ENCODE measurements around the gene WNT6. TPM values are rescaled to one million over a fixed set of nuclear protein-coding genes. Genes with fewer than 3 reads are reported as not detected.

Gene WNT6
- total RNA-seq, 1 experiment from 2014 or later, result 8.1 TPM

DNA sequence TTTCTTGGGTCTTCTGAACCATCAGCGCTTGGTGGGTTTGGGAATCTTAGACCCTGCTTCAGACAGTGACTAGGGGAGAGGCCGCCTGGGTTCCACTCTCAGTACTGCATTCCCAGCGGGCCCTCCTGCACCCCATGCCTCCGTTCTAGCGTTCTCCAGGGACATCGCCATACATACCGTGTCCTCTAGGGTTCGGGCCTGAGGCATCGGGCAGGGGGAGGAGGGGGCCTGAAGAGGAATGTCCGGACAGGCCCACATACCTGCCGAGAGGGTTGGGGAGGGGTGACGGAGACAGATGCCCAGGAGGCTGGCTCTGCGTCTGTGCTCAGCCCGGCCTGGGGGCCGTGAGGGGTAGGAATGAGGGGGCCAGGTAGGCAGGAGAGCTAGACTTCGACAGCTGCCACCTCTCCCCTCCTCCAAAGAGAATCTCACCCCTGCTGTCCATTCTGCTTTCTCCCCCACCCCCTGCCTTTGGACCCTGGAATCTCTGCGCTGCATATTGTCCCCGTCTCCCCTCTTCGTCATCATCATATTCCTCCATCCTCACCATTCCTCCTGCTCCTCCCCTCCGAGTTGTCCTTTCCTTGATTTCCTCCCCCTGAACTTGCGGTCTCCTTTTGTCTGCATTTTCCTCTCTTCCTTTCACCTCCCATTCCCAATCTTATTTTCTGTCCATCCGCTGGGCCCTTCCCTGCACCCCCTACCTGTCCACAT is 13.2 kb downstream of the WNT6 start:
- no peak overlapping the region for H3K27ac ChIP-seq (ENCODE audit: low read length)
- H3K9me3 ChIP-seq (ENCODE audit: control insufficient read depth, insufficient read depth, low read depth, low read length), result no peaks in the 10 kb centered on the region
- ChIA-PET CTCF (interaction anchor here (0.7 kb wide), 1 partner anchor 93 kb away, joined by 3 read pairs; no protein-coding TSS in a partner anchor), POLR2A (no interaction called here)
- H3K4me1 ChIP-seq (ENCODE audit: control insufficient read depth, insufficient read depth, low read length), result no peaks in the 10 kb centered on the region
- no peak for DNase-seq (ENCODE audit: low read depth, low spot score)
- H3K36me3 ChIP-seq (ENCODE audit: control insufficient read depth, insufficient read depth, low read length), result no peaks in the 10 kb centered on the region
- intact Hi-C loops (cut with micrococcal nuclease; ENCODE audit: unreplicated experiment), result no loop called here
- H3K27me3 ChIP-seq (ENCODE audit: control insufficient read depth, insufficient read depth, low read length), result no peaks in the 10 kb centered on the region
- no TSS peak for BruUV-seq (replicated peaks)
- no peak for TF ChIP-seq POLR2AphosphoS5 (IDR thresholded peaks at IDR 0.05; ENCODE audit: low read depth, low read length)
- TF ChIP-seq, protein P1, sequence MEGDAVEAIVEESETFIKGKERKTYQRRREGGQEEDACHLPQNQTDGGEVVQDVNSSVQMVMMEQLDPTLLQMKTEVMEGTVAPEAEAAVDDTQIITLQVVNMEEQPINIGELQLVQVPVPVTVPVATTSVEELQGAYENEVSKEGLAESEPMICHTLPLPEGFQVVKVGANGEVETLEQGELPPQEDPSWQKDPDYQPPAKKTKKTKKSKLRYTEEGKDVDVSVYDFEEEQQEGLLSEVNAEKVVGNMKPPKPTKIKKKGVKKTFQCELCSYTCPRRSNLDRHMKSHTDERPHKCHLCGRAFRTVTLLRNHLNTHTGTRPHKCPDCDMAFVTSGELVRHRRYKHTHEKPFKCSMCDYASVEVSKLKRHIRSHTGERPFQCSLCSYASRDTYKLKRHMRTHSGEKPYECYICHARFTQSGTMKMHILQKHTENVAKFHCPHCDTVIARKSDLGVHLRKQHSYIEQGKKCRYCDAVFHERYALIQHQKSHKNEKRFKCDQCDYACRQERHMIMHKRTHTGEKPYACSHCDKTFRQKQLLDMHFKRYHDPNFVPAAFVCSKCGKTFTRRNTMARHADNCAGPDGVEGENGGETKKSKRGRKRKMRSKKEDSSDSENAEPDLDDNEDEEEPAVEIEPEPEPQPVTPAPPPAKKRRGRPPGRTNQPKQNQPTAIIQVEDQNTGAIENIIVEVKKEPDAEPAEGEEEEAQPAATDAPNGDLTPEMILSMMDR (IDR thresholded peaks at IDR 0.05), result no peak
- TF ChIP-seq SIN3A (IDR thresholded peaks at IDR 0.05; ENCODE audit: borderline replicate concordance, insufficient read depth, low read depth, low read length), result no peak
- TF ChIP-seq REST (IDR thresholded peaks at IDR 0.05; ENCODE audit: insufficient read depth in 1 of 2, low read depth in 2 of 2, low read length in 1 of 2), result no peak
- no peak for TF ChIP-seq TCF7L2 (IDR thresholded peaks at IDR 0.05; ENCODE audit: low read depth, low read length)
- no peak overlapping the region for H3K4me3 ChIP-seq (ENCODE audit: low read depth in 2 of 2, low read length in 2 of 2)
- in situ Hi-C loops (cut with HindIII; ENCODE audit: low pct_unique_long_range_greater_than_20kb, low sequenced_read_pairs), result no loop called here
- no peak for ATAC-seq

- ChIA-PET CTCF (interaction anchor here (0.7 to 6.0 kb wide), 3 partner anchors 24 to 92 kb away, joined by 3 to 102 read pairs (median 5); no protein-coding TSS in a partner anchor), POLR2A (no interaction called here)
- intact Hi-C loops (cut with micrococcal nuclease; ENCODE audit: unreplicated experiment), result no loop called here
- no peak for TF ChIP-seq POLR2AphosphoS5 (IDR thresholded peaks at IDR 0.05; ENCODE audit: low read depth, low read length)
- ATAC-seq (no peak), DNase-seq (ENCODE audit: low read depth, low spot score) (no peak)
- no peak overlapping the region for H3K27ac ChIP-seq (ENCODE audit: low read length)
- no TSS peak for BruUV-seq (replicated peaks)
- H3K27me3 ChIP-seq (ENCODE audit: control insufficient read depth, insufficient read depth, low read length), result no peaks in the 10 kb centered on the region
- peaks cover 5% of the 10 kb centered on the region for H3K4me1 ChIP-seq (ENCODE audit: control insufficient read depth, insufficient read depth, low read length)
- H3K36me3 ChIP-seq (ENCODE audit: control insufficient read depth, insufficient read depth, low read length), result no peaks in the 10 kb centered on the region
- no peak overlapping the region for H3K4me3 ChIP-seq (ENCODE audit: low read depth in 2 of 2, low read length in 2 of 2)
- no peaks in the 10 kb centered on the region for H3K9me3 ChIP-seq (ENCODE audit: control insufficient read depth, insufficient read depth, low read depth, low read length)
- in situ Hi-C loops (cut with HindIII; ENCODE audit: low pct_unique_long_range_greater_than_20kb, low sequenced_read_pairs), result no loop called here
These were observed 14.0 kb downstream of the WNT6 start for GRCh38 chr2:218873359-218874194.
